Measurements from ENCODE around the gene PRSS37.

- TF ChIP-seq, protein P1, sequence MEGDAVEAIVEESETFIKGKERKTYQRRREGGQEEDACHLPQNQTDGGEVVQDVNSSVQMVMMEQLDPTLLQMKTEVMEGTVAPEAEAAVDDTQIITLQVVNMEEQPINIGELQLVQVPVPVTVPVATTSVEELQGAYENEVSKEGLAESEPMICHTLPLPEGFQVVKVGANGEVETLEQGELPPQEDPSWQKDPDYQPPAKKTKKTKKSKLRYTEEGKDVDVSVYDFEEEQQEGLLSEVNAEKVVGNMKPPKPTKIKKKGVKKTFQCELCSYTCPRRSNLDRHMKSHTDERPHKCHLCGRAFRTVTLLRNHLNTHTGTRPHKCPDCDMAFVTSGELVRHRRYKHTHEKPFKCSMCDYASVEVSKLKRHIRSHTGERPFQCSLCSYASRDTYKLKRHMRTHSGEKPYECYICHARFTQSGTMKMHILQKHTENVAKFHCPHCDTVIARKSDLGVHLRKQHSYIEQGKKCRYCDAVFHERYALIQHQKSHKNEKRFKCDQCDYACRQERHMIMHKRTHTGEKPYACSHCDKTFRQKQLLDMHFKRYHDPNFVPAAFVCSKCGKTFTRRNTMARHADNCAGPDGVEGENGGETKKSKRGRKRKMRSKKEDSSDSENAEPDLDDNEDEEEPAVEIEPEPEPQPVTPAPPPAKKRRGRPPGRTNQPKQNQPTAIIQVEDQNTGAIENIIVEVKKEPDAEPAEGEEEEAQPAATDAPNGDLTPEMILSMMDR (IDR thresholded peaks at IDR 0.05) = no peak
- TF ChIP-seq POLR2A (IDR thresholded peaks at IDR 0.05) = no peak
- no peak for TF ChIP-seq EP300 (IDR thresholded peaks at IDR 0.05)
Measured at GRCh38 chr7:141884539-141885225, 43.4 kb upstream of the PRSS37 start.

Data from ovary (tissue), 3 donors.